NCI-H748 (cell line): Measurements from ENCODE around the gene RAP1GAP.
"Not testable (repeated sequence)": the region's sequence is repeated elsewhere in the genome, so short reads cannot be mapped to it uniquely, and the experiment has no call there.

Experiments
- DNase-seq: peaks from one replicate; lab custom pipeline; 2025; ENCODE audit not compliant: unreplicated experiment; lab: John Stamatoyannopoulos, UW

RAP1GAP gene

DNA sequence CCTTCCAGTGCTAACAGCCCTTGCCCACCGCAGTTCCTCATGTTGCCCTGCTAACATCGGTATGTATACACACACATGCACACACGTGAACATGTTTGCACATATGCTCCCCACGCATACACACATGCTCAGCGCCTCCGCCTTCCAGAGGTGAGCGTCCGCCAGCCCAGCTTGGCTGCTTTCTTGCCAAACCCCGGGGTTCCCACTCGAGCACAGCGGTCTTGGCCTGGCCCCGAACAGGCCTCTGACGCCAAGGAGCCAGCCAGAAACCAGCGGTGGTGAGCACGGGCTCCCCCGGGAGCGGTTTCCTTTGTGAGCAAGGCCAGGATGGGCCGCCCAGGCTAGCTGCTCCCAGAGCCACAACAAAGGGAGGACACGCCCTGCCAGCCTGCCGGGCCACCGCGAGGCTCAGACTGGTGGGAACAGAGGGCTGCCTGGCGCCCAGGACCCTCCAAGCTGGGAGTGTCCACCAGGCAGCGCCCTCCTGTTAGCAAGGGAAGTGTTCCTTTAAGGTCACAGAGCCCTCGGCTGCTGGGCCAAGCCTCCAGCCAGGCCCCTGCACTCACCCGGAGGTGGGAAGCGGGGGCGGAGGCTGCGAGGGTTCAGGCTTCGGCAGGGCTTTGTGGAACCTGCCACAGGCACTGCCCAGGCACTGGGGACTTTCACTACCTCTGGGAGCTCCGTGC, 94.5 kb downstream of the RAP1GAP start:
- peak; percentile 83 for DNase-seq

DNA sequence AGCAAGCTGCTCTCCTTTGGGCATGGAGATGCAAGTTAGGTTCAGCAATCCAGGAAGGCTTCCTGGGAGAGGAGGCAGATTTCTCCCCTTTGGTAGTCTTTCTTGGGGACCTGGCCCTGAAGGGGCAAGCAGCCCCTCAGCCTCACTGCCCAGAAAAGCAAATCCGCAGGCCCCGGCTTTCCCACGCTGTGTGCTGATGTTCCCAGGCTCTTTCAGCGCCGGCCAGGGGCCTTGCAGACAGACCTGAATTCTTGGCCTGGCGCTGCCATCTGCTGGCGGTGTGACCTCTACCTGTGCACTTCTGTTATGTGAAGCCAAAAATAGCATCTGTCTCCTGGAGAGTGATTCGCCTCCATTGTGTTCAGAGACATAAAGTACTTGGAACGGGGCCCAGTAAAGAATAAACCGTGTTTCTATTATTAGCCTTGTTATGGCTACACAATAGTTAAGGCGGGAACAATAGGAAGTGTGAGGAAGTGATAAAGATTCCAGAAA, 95.1 kb downstream of the RAP1GAP start:
- DNase-seq, result peak; percentile 95

DNA sequence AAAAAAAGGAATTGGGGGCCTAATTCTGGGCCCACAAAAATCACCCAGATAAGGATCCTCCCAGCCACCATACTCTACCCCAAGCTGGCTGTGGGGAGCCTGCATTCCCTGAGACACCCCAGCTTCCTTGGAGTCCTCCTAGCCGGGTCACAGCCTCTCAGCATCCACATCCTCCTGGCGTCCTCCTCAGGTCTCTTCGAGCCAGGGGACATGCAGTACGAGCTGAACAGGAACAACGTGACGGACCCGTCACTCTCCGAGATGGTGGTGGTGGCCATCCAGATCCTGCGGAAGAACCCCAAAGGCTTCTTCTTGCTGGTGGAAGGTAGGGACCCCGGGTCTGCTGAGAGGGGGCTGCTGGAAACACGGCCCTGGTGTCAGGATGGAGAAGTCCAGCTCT, 95.7 kb downstream of the RAP1GAP start:
- DNase-seq, result no peak

DNA sequence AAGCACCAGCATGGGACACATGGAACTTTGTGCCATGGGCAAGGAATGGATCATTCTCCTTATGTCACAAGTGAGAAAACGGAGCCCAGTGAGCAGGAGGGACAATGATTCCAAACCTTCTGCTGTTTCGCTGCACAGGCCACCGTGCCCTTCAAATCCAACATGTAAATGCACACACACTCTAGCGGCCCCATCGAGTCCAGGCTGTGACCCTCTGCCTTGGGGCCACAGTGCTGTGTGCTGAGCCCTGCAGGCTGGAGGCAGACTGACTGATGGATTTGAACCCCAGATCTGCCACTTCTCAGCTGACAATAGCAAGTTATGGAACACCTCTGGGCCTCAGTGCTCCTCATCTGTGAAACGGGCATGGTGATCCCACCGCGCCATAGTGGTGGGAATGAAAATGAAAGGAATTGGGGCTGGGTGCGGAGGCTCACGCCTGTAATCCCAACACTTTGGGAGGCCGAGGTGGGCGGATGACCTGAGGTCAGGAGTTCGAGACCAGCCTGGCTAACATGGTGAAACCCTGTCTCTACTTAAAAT, 96.4 kb downstream of the RAP1GAP start:
- DNase-seq, result no peak

DNA sequence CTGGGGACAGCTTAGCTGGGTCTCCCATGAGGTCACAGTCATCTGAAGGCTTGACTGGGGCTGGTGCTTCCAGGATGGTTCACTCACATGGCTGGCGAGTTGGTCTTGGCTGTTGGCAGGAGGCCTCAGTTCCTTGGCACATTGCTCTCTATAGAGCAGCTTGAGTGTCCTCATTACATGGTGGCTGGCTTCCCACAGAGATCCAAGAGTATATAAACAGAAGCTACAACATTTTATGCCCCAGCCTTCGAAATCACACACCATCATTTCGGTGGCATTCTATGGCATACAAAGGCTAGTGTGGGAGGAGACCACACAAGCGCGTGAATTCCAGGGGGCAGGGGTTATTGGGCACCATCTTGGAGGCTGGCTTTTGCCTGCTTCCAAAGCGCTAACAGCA, 96.9 kb downstream of the RAP1GAP start:
- DNase-seq, result no peak

DNA sequence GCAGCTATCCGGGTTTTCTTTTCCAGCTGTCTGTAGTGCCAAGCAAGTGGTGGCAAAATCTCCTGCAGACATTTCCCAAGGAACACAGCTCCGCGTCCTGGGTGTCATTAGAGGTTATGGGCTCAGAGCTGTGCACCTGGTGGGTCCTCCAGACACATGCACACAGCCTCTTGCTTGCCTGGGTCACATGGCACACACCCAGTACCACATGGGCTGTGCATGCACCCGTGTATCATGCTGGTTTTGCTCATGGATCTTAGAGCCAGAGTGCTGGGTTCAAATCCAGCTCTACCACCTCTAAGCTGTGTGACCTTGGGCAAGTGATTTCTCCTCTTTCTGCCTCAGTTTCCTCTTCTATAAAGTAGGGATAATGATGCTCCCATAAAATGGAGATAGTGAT, 98.3 kb downstream of the RAP1GAP start:
- DNase-seq, result no peak

DNA sequence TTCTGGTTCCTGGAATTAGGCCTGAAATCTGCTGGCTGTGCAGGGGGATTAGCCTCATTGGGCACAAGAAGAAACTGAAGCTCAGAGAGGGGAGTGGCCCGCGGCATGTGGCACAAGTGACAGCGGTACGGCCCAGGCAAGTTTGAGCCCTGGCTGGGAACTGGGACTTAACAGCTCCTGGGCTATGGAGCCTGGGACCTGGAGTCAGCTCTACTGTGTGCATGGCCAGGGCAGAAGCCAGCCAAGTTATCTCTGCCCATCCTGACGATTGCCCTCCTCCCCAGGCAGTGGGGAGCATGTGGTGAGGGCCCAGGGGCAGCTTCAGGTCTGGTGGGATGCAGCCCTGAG, 98.7 kb downstream of the RAP1GAP start:
- no peak for DNase-seq

DNA sequence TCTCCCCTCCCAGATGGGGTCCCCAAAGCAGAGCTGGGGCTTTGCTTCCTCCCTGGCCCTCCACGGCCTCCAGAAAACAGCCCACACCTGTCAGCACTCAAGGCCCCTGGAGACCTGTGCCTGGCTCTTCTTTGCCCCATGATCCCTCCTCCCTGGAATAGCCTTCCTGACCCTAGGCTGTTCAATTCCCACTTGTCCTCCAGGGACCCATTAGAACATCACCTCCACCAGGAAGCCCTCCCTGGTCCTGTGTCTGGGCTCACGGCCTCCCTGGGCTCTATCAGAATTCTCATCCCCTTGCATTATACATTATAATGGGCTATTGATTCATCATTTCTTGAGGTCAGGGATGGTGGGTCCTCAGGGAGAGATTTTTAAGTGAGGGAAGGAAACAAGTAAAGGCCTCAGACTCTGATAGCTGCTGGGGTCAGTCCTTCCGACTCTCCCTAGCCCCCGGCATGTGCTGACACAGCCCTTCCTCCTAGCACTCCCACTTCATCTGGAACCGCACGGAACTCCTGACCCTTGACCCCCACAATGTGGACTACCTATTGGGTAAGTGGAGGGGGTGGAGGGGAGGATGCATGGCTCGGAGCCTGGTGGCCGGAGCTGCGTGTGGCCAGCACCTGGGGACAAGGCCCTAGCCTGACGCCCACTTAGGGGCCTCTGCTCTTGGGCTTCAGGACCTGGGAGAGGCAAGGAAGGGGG, 99.2 kb downstream of the RAP1GAP start:
- DNase-seq, result no peak

DNA sequence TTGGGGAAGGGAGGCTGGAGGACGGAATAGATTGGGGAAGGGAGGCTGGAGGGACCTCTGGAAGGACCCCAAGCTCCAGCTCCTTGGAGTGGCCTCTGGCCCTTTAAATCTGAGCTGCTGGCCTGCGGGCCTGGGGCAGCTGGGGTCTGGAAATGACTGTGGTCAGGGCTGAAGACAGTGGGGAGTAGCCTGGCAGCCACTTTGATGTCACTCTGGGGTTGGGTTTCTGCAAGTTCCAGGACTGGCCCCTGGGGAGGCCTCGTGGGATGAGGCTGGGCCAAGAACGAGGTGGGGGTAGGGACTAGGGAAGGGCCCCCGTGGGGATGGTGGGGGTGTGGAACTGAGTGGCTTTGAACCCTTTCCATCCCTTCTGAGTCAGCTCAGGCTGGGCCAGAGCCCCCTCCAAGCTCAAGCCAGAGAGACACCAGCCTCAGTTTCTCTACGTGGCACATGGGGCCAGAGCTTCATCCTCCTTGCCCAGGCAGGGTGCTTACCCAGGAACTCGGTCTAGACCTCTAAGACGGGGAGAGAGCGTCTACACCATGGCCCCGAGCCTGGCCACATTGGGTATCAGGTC, 100.3 kb downstream of the RAP1GAP start:
- no peak for DNase-seq

DNA sequence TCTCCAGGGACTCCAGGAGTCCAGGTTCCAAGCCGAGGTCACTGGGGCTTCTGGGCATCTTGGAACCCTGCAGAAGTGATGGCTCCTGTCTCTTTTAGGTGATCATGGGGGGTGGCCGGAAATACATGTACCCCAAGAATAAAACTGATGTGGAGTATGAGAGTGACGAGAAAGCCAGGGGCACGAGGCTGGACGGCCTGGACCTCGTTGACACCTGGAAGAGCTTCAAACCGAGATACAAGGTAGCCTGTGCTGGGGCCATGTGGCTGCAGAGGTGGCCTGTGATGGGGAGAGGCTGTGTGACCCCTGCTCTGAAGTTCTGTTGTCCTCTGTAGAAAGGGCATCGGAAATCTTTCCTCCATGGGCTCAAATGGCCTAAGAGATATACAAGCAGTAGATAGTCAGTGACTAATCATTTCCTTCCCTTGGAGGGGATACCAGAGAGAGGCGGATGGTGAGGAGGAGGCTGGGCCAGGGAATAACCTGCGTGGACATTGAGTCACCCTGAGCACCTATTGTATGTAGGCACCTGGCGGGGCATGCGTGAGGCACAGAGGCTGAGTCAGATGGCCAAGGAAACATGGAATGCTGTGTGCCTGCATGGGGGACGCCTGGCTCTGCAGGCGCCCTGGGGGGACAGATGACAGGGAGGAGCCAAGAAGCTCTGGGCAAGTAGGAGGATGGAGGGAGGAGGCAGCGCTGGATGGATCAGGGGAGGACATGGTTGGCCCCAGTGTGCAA, 101.0 kb downstream of the RAP1GAP start:
- no peak for DNase-seq

DNA sequence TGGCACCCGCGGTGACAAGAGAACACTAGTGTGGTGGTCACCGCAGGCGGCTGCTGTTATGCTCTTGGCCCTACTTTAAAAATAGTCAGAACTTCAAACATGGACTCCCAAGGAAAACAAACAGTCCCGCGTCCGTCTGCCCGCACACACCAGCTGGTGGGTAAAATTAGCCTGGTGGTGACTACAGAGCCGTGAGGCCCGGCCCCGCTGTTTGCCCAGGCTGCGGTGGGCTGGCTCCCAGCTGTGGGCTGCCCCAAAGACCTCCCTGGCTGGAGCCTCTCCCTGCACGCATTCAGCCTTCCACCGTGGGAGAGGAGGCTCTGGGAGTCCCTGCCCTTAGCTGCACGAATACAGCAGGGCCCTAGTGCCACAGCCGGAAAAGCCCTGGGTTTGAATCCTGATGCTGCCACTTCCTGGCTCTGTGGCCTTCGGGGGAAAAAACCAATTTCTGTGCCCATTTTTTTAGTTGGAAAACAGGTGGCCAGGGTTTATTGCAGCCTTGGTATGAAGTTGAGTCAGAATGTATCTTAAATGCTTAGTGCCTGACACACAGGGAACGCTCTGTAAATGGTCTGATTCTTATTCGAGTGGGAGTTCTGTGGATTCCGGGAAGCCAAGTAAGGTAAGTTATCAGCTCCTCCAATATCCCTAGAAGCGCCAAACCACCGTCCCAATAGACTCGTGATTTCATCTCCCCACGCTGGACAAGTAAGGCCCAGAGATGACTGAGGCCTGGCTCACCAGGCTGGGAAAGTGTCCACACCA, 101.7 kb downstream of the RAP1GAP start:
- no peak for DNase-seq

DNA sequence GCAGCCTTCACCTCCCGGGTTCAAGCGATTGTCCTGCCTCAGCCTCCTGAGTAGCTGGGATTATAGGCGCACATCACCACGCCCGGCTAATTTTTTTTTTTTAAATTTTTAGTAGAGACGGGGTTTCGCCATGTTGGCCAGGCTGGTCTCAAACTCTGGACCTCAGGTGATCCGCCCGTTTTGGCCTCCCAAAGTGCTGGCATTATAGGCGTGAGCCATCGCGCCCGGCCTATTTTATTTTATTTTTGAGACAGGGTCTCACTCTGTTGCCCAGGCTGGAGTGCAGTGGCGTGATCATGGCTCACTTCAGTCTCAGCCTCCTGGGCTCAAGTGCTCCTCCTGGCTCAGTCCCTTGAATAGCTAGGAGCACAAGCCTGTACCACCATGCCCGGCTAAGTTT, 102.8 kb downstream of the RAP1GAP start:
- DNase-seq, result not testable (repeated sequence)

DNA sequence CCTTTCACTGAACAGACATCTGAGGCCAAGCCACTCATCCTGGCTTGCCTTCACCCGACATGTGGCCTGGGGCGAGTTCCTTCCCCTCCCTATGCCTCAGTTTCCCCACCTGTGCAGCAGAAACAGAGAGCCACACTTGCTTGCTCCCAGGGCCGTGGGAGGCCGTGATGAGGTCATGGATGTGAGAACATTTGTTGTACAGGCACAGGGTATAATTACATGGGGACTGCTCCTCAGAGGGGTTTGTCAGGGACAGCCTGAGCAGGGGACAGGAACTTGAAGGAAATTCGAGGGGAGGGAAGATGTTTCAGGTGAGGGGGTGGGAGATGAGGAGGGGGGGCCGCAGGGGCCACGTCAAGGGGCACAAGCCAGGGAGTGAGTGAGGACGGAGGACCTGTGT, 103.9 kb downstream of the RAP1GAP start:
- no peak for DNase-seq

DNA sequence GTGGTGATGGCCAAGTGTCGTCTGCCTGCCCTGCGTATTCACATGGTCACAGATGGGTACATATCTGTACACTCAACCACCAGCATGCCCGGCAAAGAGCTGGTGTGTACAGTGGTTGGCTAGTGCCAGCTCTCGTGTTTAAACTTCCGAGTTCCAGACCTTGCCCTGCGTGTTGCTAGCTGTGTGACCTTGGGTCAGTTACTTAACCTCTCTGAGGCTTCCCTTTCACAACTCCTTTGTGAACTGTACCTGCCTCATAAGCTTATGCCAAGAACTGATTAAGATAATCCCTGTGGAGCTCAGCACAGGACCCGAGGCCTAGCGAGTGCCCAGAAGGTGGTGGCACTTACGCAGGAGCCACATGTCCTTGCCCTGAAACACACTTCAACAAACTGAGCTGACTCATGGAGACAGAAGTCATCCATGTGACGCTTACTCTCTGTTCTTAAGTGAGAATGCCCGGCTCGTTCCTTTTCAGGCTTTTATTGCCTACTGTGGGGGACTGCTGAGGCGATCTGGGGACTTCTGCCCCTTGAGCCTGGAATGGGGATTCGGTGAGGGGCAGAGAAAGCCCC, 104.5 kb downstream of the RAP1GAP start:
- no peak for DNase-seq

DNA sequence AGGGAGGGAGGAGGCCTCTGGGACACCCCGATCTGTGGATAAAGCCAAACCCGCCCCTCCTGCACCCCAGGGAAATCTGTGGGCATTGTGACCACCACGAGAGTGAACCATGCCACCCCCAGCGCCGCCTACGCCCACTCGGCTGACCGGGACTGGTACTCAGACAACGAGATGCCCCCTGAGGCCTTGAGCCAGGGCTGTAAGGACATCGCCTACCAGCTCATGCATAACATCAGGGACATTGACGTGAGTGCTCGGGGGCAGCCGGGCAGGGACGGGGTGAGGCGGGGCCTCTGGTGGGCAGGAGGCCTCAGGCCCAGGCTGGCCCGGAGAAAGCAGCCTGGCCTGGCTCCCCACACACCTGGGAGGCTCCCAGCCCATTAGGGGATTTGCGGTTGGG, 105.2 kb downstream of the RAP1GAP start:
- DNase-seq, result no peak

DNA sequence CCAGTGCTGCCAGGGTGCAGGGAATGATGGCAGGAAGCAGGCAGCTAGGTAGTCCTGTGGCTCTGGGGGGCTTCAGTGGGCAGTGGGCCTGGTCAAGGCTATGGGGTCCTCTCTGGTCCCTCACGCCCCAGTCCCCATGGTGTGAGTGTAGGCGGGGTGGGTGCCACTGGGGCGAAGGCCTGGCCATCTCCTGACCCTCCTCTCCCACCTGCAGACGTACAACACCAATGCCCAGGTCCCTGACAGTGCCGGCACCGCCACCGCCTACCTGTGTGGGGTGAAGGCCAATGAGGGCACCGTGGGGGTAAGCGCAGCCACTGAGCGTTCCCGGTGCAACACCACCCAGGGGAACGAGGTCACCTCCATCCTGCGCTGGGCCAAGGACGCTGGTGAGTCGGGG, 106.3 kb downstream of the RAP1GAP start:
- DNase-seq, result no peak

DNA sequence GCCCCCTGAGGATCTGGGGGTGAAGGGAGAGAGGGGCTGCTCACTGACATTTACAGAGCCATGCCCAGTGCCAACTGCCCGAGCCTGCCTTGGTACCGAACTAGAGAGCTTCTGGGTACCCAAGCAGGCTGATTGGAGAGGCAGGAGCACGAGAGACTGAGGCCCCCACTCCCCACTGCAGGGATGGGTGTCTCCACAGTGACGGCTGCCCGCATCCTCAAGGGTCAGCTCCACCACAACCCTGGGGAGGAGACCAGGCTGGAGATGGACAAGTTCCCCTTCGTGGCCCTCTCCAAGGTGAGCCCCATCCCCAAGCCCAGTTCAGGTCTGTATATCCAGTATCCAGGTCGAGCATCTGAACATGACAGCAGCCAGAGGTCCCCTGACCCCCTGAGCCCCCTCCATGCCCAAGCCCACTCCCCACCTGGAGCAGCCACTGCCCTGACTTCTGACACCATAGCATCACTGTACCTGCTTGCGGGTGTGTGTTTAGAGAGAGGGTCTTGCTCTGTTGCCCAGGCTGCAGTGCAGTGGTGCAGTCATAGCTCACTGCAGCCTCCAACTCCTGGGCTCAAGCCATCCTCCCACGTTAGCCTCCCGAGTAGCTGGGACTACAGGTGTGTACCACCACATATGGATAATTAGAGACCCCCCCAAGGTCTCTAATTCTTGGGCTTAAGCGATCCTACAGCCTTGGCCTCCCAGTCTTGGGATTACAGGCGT, 108.1 kb downstream of the RAP1GAP start:
- no peak for DNase-seq

DNA sequence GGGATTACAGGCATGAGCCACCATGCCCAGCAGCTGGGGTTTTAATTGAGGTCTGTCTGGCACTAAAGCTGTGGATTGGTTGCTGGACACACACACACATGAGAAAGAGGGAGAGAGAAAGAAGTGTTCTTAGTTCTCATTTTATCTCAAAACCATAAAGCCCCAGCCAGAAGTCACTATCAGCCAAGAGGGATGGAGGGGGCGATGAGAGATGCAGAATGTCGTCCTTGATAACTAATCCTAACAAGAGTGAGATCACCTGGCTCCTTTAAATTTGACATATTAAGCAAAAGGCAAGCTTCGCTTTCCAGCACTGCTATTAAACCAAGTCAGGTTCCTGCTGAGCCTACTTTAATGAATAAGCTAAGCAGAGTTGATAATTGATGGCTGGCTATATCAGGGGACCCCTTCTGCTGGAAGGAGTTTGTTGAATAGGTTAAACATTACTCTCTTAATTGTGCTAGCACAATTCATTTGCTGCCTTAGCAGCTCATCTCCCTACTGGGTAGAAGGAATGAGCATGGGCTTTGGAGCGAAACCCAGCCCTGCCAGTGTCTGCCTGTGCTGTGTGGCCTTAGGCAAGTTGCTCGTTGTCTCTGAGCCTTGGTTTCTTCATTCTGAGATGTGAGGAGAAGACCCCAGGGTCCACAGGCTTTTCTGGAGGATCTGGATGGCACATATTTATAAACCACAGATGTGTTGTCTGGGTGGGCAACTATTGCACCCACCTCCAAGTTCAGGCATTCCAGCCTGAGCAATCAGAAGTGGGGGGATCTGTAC, 109.2 kb downstream of the RAP1GAP start:
- no peak for DNase-seq
